HepG2 (cell line): ENCODE results near the gene NUCB1. TPM values are rescaled to one million over a fixed set of nuclear protein-coding genes. Genes with fewer than 3 reads are reported as not detected.
A peak's percentile ranks its signal among the peaks of the same experiment; 100 is the strongest.

Experiments used
- ARNTL ChIP-seq: sonication (generic); formaldehyde crosslinking; IDR thresholded peaks from 2 replicates; pipeline ENCODE4 v1.4.0; 2020; ENCODE audit warnings: mild to moderate bottlenecking, missing genetic modification reagents
- DNMT3B ChIP-seq: conservative IDR thresholded peaks from 2 replicates; pipeline ENCODE4 v1.6.1; 2016; ENCODE audit warnings: missing biosample characterization, control low read depth
- EEA1 ChIP-seq: sonication (generic); formaldehyde crosslinking; IDR thresholded peaks from 2 replicates; pipeline ENCODE4 v1.5.1; 2020; ENCODE audit warnings: mild to moderate bottlenecking, missing genetic modification reagents, borderline replicate concordance
- HNRNPH1 ChIP-seq: fragments of 200-400 bp; formaldehyde crosslinking; optimal IDR thresholded peaks from 2 replicates; pipeline ENCODE3; 2017; ENCODE audit warnings: mild to moderate bottlenecking, low read depth, low read length
- KLF9 ChIP-seq: IDR thresholded peaks from 2 replicates; pipeline ENCODE4 v1.6.1; 2016; ENCODE audit warnings: low read depth
- NCOA2 ChIP-seq: sonication (generic); formaldehyde crosslinking; IDR thresholded peaks from 2 replicates; pipeline ENCODE4 v1.8.0; 2022; ENCODE audit warnings: inconsistent platforms
- NR2C2 ChIP-seq: sonication (generic); formaldehyde crosslinking; IDR thresholded peaks from 2 replicates; pipeline ENCODE4 v1.4.0; 2020; ENCODE audit warnings: missing genetic modification reagents, mild to moderate bottlenecking, moderate library complexity, borderline replicate concordance
- POLR2A ChIP-seq, 2 experiments: IDR thresholded peaks; 2 replicates each; pipeline ENCODE4 v1.6.1; 2011; ENCODE audit warnings: low read depth in 2 of 2, low read length in 2 of 2, mild to moderate bottlenecking in 1 of 2, moderate library complexity in 1 of 2; ENCODE audit not compliant: insufficient read depth in 1 of 2
- POLR2AphosphoS5 ChIP-seq: IDR thresholded peaks from 2 replicates; pipeline ENCODE4 v1.6.1; 2012; ENCODE audit warnings: low read depth, low read length
- RAD21 ChIP-seq: fragments of 450-650 bp; formaldehyde crosslinking; IDR thresholded peaks from 2 replicates; pipeline ENCODE4 v1.5.0; 2020; ENCODE audit warnings: mild to moderate bottlenecking
- RFX1 ChIP-seq: fragments of 450-650 bp; IDR thresholded peaks from 2 replicates; pipeline ENCODE4 v1.6.1; 2017
- SMAD3 ChIP-seq: sonication (generic); formaldehyde crosslinking; IDR thresholded peaks from 2 replicates; pipeline ENCODE4 v1.4.0; 2020; ENCODE audit warnings: missing genetic modification reagents
- SP1 ChIP-seq, 2 experiments: fragments of 450-650 bp in 1 of 2; sonication (generic) in 1 of 2; formaldehyde crosslinking in 1 of 2; IDR thresholded peaks; 2 replicates each; pipeline versions ENCODE4 v1.4.0 to v1.6.1; 2016 to 2020; ENCODE audit warnings: missing genetic modification reagents in 1 of 2
- SP2 ChIP-seq: sonication (generic); formaldehyde crosslinking; IDR thresholded peaks from 2 replicates; pipeline ENCODE4 v1.5.1; 2020; ENCODE audit warnings: mild to moderate bottlenecking, missing genetic modification reagents
- SRF ChIP-seq: IDR thresholded peaks from 2 replicates; pipeline ENCODE4 v1.6.1; 2011; ENCODE audit warnings: mild to moderate bottlenecking, low read depth, low read length, moderate library complexity
- WIZ ChIP-seq: sonication (generic); formaldehyde crosslinking; IDR thresholded peaks from 2 replicates; pipeline ENCODE4 v1.5.1; 2020; ENCODE audit warnings: mild to moderate bottlenecking, missing genetic modification reagents
- ZNF264 ChIP-seq: sonication (generic); formaldehyde crosslinking; IDR thresholded peaks from 2 replicates; pipeline ENCODE4 v1.4.0; 2020; ENCODE audit warnings: missing genetic modification reagents
- ZNF3 ChIP-seq: IDR thresholded peaks from 2 replicates; pipeline ENCODE4 v1.7.0; 2017; ENCODE audit warnings: inconsistent platforms
- ZNF343 ChIP-seq: sonication (generic); formaldehyde crosslinking; IDR thresholded peaks from 2 replicates; pipeline ENCODE4 v1.4.0; 2020; ENCODE audit warnings: mild to moderate bottlenecking, missing genetic modification reagents
- ZNF761 ChIP-seq: sonication (generic); formaldehyde crosslinking; conservative IDR thresholded peaks from 2 replicates; pipeline ENCODE4 v1.4.0; 2020; ENCODE audit warnings: mild to moderate bottlenecking, missing genetic modification reagents
- ZNF788 ChIP-seq: sonication (generic); formaldehyde crosslinking; IDR thresholded peaks from 2 replicates; pipeline ENCODE4 v1.5.0; 2020; ENCODE audit warnings: mild to moderate bottlenecking, missing genetic modification reagents, borderline replicate concordance
- ZNF891 ChIP-seq: sonication (generic); formaldehyde crosslinking; IDR thresholded peaks from 2 replicates; pipeline ENCODE4 v1.5.0; 2020; ENCODE audit warnings: mild to moderate bottlenecking, missing genetic modification reagents
- ZSCAN29 ChIP-seq: sonication (generic); formaldehyde crosslinking; conservative IDR thresholded peaks from 2 replicates; pipeline ENCODE4 v1.4.0; 2020; ENCODE audit warnings: mild to moderate bottlenecking, missing genetic modification reagents
- polyA plus RNA-seq, 8 experiments: library from polyadenylated mRNA; depleted of rRNA in 3 of 8; stranded (reverse) in 7 of 8; unstranded in 1 of 8; fragments of >200 nt; fragmentation: Illumina TruSeq in 4 of 8; extraction: Trizol in 4 of 8; gene quantifications; 2 replicates each; pipeline versions ENCODE4 v1.2.1 to v1.2.3, GENCODE V29; 2011 to 2016; ENCODE audit warnings: low read depth in 4 of 8, missing spikeins in 1 of 8, mixed read lengths in 1 of 8; ENCODE audit not compliant: insufficient read depth in 1 of 8
- total RNA-seq, 5 experiments: library from RNA; depleted of rRNA; stranded (reverse); fragments of >200 nt; fragmentation: Illumina TruSeq; extraction: Trizol; gene quantifications; 2 replicates each; pipeline ENCODE4 v1.2.3, GENCODE V29; 2016; ENCODE audit warnings: low read depth in 1 of 5
- TF ChIP-seq, protein P1 (sequence below): IDR thresholded peaks from 2 replicates; pipeline ENCODE4 v1.6.1; 2016; ENCODE audit warnings: low read depth, control low read depth
- TF ChIP-seq, protein P2 (sequence below): IDR thresholded peaks from 2 replicates; pipeline ENCODE4 v1.6.1; 2018; ENCODE audit warnings: missing genetic modification reagents, mild to moderate bottlenecking, missing compliant biosample characterization
- TF ChIP-seq, protein P3 (sequence below): sonication (generic); formaldehyde crosslinking; IDR thresholded peaks from 2 replicates; pipeline ENCODE4 v1.9.0; 2022; ENCODE audit warnings: missing genetic modification reagents, mild to moderate bottlenecking, borderline replicate concordance
- TF ChIP-seq, protein P4 (sequence below): sonication (generic); formaldehyde crosslinking; IDR thresholded peaks from 2 replicates; pipeline ENCODE4 v1.5.0; 2020; ENCODE audit warnings: missing genetic modification reagents

The NUCB1 gene
- total and polyA plus RNA-seq, 2 of the 13 experiments (the other 11 are each of a cell fraction or from before 2014, with no cell fraction given), result 82.3 to 106 TPM

DNA sequence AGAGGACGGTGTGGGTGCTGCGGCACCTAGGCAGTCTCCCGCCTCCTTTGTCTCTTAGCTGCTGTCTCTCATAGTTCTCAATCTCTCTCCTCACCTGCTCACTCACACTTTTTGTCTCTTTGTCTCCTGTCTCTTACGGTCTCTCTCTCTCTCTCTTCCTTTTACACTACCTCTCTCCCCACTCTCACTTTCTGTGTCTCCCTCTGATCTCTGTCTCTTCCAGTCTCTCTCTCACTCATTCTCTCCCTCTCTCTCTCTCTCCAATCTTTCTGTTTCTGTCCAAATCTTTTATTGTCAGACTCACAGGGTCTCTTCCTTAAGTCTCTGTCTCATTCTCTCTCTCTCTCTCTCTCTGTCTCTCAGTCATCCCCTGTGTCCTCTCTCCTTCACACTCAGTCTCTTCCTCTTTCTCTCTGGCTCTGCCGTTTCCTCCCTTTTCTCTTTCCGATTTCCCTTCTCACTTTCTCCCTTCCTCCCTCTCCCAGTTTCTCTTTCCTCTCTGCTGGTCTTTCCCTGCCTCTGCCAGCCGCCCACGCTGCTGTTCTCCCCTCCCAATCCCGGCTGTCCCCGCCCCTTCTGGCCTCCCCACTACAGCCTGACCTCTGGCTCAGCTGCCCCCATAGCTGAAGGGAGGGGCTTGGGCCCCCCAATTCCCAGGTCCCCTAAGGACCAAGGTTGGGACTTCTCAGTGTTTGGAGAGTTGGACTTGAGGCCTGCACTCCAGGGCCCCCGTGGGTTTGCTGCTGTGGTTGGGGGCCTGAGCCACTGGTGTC lies 31.8 kb upstream of the NUCB1 start, which contains the start of gene PLEKHA4 (continued):
- TF ChIP-seq, protein P1, sequence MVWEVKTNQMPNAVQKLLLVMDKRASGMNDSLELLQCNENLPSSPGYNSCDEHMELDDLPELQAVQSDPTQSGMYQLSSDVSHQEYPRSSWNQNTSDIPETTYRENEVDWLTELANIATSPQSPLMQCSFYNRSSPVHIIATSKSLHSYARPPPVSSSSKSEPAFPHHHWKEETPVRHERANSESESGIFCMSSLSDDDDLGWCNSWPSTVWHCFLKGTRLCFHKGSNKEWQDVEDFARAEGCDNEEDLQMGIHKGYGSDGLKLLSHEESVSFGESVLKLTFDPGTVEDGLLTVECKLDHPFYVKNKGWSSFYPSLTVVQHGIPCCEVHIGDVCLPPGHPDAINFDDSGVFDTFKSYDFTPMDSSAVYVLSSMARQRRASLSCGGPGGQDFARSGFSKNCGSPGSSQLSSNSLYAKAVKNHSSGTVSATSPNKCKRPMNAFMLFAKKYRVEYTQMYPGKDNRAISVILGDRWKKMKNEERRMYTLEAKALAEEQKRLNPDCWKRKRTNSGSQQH (CRISPR knock-in tag), result 0 out of 2 replicates have a peak, but pooled peaks have one; percentile 1
- TF ChIP-seq ZNF3 (CRISPR knock-in tag) (no peak), ZNF761 (0 out of 2 replicates have a peak, but pooled peaks have one; percentile 44), ZNF788 (CRISPR knock-in tag) (peak; percentile 36; the same call in 1 of the 2 replicates), EEA1 (CRISPR knock-in tag) (no peak), SP2 (CRISPR knock-in tag) (0 out of 2 replicates have a peak, but pooled peaks have one; percentile 6), SRF (no peak), KLF9 (CRISPR knock-in tag) (no peak), POLR2A (IDR thresholded peaks at IDR 0.05; ENCODE audit: insufficient read depth in 1 of 2, low read depth in 2 of 2, low read length in 2 of 2) (0 out of 4 replicates have a peak, but pooled peaks of 1 of the 2 experiments have one; percentile 26), ARNTL (0 out of 2 replicates have a peak, but pooled peaks have one; percentile 26), SP1 (IDR thresholded peaks at IDR 0.05) (no peak), SP1 (CRISPR knock-in tag; IDR thresholded peaks at IDR 0.05) (peak; percentile 40; the same call in 1 of the 2 replicates), ZNF264 (CRISPR knock-in tag) (no peak), NCOA2 (no peak), RFX1 (no peak), RAD21 (CRISPR knock-in tag) (no peak), ZNF343 (CRISPR knock-in tag) (0 out of 2 replicates have a peak, but pooled peaks have one; percentile 66), ZNF891 (CRISPR knock-in tag) (peak; percentile 34; the same call in 1 of the 2 replicates), SMAD3 (0 out of 2 replicates have a peak, but pooled peaks have one; percentile 25), DNMT3B (CRISPR knock-in tag) (no peak), WIZ (CRISPR knock-in tag) (no peak), POLR2AphosphoS5 (peak; percentile 46), NR2C2 (CRISPR knock-in tag) (peak; percentile 46; the same call in 1 of the 2 replicates), ZSCAN29 (CRISPR knock-in tag) (0 out of 2 replicates have a peak, but pooled peaks have one; percentile 27), HNRNPH1 (no peak)
- TF ChIP-seq, protein P2, sequence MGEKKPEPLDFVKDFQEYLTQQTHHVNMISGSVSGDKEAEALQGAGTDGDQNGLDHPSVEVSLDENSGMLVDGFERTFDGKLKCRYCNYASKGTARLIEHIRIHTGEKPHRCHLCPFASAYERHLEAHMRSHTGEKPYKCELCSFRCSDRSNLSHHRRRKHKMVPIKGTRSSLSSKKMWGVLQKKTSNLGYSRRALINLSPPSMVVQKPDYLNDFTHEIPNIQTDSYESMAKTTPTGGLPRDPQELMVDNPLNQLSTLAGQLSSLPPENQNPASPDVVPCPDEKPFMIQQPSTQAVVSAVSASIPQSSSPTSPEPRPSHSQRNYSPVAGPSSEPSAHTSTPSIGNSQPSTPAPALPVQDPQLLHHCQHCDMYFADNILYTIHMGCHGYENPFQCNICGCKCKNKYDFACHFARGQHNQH (CRISPR knock-in tag), result 0 out of 2 replicates have a peak, but pooled peaks have one; percentile 23
- TF ChIP-seq, protein P3, sequence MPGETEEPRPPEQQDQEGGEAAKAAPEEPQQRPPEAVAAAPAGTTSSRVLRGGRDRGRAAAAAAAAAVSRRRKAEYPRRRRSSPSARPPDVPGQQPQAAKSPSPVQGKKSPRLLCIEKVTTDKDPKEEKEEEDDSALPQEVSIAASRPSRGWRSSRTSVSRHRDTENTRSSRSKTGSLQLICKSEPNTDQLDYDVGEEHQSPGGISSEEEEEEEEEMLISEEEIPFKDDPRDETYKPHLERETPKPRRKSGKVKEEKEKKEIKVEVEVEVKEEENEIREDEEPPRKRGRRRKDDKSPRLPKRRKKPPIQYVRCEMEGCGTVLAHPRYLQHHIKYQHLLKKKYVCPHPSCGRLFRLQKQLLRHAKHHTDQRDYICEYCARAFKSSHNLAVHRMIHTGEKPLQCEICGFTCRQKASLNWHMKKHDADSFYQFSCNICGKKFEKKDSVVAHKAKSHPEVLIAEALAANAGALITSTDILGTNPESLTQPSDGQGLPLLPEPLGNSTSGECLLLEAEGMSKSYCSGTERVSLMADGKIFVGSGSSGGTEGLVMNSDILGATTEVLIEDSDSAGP, result peak; percentile 42; the same call in 1 of the 2 replicates
- TF ChIP-seq, protein P4, sequence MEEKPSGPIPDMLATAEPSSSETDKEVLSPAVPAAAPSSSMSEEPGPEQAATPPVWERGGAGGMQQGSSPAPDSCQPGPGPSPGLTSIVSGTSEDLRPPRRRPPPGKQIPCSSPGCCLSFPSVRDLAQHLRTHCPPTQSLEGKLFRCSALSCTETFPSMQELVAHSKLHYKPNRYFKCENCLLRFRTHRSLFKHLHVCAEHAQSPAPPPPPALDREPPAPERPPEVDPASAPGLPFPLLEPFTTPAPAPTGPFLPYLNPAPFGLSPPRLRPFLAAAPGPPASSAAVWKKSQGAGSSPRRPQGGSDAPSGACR, result no peak
